ENCODE measurements around the gene KHK. TPM values are rescaled to one million over a fixed set of nuclear protein-coding genes. Genes with fewer than 3 reads are reported as not detected.

KHK gene
- total and polyA plus RNA-seq, 9 of the 15 experiments (the other 6 are each of a cell fraction or from before 2014, with no cell fraction given) = 1.5 to 10.7 (median 5.2) TPM

DNA sequence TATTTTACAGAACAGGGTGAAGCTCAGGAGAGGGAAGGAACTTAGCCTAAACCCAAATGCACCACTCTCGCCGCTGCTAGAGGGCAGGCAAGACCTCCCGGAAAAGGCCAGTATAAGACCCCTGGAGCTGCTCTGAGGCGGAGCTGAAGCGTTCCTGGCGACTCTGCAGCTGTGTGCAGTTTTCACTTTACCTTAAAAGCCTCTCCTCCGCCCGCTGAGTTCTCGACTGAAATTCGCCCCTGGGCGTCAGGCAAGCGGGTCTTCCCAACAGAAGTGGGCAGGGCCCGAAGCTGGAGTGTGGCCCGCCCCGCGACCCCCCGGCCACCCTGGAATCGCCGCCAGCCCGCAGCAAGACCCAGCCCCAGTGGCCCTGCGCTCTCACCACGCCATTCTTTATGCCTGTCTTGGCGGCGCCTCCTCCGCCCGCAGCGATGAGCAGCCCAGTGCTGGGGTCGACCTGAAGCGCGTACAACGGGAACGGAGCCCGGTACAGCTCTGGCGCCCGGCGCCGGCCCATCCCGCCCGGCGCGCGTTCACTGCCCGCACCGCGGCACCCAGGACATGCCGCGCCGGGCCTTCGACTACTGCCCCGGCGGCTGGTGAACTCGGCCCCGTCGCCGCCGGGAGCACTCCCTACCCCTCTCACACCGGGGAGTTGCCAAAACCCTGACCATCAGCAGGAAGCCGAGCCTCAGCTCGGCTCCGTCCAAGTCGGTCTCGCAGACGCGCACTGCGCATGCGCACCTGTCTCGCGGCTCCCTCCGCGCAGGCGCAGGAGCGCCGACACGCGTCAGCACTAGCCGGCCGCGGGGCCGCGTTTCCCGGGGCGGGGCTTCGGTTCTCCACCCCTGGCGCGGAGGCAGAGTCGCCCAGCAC lies 47.6 kb downstream of the KHK start, which contains the start of gene PREB (continued):
- TF ChIP-seq SAP30 (IDR thresholded peaks at IDR 0.05; ENCODE audit: borderline replicate concordance, insufficient read depth, low read depth, low read length, poor library complexity, severe bottlenecking) (peak; percentile 84), RBBP5 (IDR thresholded peaks at IDR 0.05; ENCODE audit: borderline replicate concordance, insufficient read depth, low read length, poor library complexity, severe bottlenecking) (peak; percentile 52), GABPB1 (CRISPR knock-in tag; IDR thresholded peaks at IDR 0.05) (0 out of 2 replicates have a peak, but pooled peaks have one; percentile 22), RBM14 (IDR thresholded peaks at IDR 0.05; ENCODE audit: borderline replicate concordance, insufficient read depth, low read depth, low read length) (no peak), HDAC1 (IDR thresholded peaks at IDR 0.05) (peak in 1 of 2 experiments; percentile 48; a peak in 1 of 4 replicates), HDAC3 (IDR thresholded peaks at IDR 0.05; ENCODE audit: borderline replicate concordance, partially characterized antibody) (no peak), CCNT2 (IDR thresholded peaks at IDR 0.05; ENCODE audit: borderline replicate concordance, extremely low read depth, insufficient read length, low read depth, low read length) (peak; percentile 52), NR1H2 (CRISPR knock-in tag; IDR thresholded peaks at IDR 0.05) (peak; percentile 29; the same call in 1 of the 2 replicates), POLR2A (conservative IDR thresholded peaks at IDR 0.05) (peak; percentile 86), ZNF121 (CRISPR knock-in tag; conservative IDR thresholded peaks at IDR 0.05) (0 out of 2 replicates have a peak, but pooled peaks have one; percentile 22), MYC (IDR thresholded peaks at IDR 0.05; ENCODE audit: low read depth, low read length) (peak; percentile 62), MYC (CRISPR knock-in tag; IDR thresholded peaks at IDR 0.05; ENCODE audit: borderline replicate concordance, low read depth) (no peak), POLR2G (IDR thresholded peaks at IDR 0.05; ENCODE audit: low read depth, low read length) (peak; percentile 90), SRSF3 (IDR thresholded peaks at IDR 0.05; ENCODE audit: insufficient read depth, low read length) (0 out of 2 replicates have a peak, but pooled peaks have one; percentile 36)
- TF ChIP-seq, protein P1, sequence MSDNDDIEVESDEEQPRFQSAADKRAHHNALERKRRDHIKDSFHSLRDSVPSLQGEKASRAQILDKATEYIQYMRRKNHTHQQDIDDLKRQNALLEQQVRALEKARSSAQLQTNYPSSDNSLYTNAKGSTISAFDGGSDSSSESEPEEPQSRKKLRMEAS (CRISPR knock-in tag; IDR thresholded peaks at IDR 0.05) = peak; percentile 52; the same call in 1 of the 2 replicates
- TF ChIP-seq, protein P2, sequence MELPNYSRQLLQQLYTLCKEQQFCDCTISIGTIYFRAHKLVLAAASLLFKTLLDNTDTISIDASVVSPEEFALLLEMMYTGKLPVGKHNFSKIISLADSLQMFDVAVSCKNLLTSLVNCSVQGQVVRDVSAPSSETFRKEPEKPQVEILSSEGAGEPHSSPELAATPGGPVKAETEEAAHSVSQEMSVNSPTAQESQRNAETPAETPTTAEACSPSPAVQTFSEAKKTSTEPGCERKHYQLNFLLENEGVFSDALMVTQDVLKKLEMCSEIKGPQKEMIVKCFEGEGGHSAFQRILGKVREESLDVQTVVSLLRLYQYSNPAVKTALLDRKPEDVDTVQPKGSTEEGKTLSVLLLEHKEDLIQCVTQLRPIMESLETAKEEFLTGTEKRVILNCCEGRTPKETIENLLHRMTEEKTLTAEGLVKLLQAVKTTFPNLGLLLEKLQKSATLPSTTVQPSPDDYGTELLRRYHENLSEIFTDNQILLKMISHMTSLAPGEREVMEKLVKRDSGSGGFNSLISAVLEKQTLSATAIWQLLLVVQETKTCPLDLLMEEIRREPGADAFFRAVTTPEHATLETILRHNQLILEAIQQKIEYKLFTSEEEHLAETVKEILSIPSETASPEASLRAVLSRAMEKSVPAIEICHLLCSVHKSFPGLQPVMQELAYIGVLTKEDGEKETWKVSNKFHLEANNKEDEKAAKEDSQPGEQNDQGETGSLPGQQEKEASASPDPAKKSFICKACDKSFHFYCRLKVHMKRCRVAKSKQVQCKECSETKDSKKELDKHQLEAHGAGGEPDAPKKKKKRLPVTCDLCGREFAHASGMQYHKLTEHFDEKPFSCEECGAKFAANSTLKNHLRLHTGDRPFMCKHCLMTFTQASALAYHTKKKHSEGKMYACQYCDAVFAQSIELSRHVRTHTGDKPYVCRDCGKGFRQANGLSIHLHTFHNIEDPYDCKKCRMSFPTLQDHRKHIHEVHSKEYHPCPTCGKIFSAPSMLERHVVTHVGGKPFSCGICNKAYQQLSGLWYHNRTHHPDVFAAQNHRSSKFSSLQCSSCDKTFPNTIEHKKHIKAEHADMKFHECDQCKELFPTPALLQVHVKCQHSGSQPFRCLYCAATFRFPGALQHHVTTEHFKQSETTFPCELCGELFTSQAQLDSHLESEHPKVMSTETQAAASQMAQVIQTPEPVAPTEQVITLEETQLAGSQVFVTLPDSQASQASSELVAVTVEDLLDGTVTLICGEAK (IDR thresholded peaks at IDR 0.05) = peak; percentile 51; the same call in 1 of the 2 replicates
- TF ChIP-seq, protein P2 (CRISPR knock-in tag; IDR thresholded peaks at IDR 0.05) = no peak
